HepG2 (cell line): ENCODE data around the gene TRIP6. TPM values are rescaled to one million over a fixed set of nuclear protein-coding genes. Genes with fewer than 3 reads are reported as not detected.

Experiments
- CBX1 ChIP-seq: IDR thresholded peaks from one replicate; pipeline ENCODE4 v1.6.1; 2016; ENCODE audit warnings: antibody characterized with exemption, low read depth
- ELF1 ChIP-seq: sonication (generic); formaldehyde crosslinking; IDR thresholded peaks from 2 replicates; pipeline ENCODE4 v1.4.0; 2020; ENCODE audit warnings: missing genetic modification reagents
- HNRNPK ChIP-seq: fragments of 200-400 bp; formaldehyde crosslinking; IDR thresholded peaks from 2 replicates; pipeline ENCODE4 v1.6.1; 2018; ENCODE audit warnings: low read length, low read depth, moderate library complexity, mild to moderate bottlenecking; ENCODE audit not compliant: poor library complexity, severe bottlenecking
- PLSCR1 ChIP-seq: sonication (generic); formaldehyde crosslinking; IDR thresholded peaks from 2 replicates; pipeline ENCODE4 v1.5.0; 2020; ENCODE audit warnings: missing genetic modification reagents, mild to moderate bottlenecking, borderline replicate concordance
- SMAD3 ChIP-seq: sonication (generic); formaldehyde crosslinking; IDR thresholded peaks from 2 replicates; pipeline ENCODE4 v1.4.0; 2020; ENCODE audit warnings: missing genetic modification reagents
- SNAI1 ChIP-seq: sonication (generic); formaldehyde crosslinking; IDR thresholded peaks from 2 replicates; pipeline ENCODE4 v1.5.0; 2020; ENCODE audit warnings: mild to moderate bottlenecking, missing genetic modification reagents, borderline replicate concordance
- ZBTB46 ChIP-seq: sonication (generic); formaldehyde crosslinking; IDR thresholded peaks from 2 replicates; pipeline ENCODE4 v1.4.0; 2020; ENCODE audit warnings: mild to moderate bottlenecking, missing genetic modification reagents, borderline replicate concordance
- ZNF275 ChIP-seq: sonication (generic); formaldehyde crosslinking; IDR thresholded peaks from 2 replicates; pipeline ENCODE4 v1.8.0; 2022; ENCODE audit warnings: missing genetic modification reagents, mild to moderate bottlenecking, inconsistent platforms, borderline replicate concordance
- ZNF280D ChIP-seq: sonication (generic); formaldehyde crosslinking; IDR thresholded peaks from 2 replicates; pipeline ENCODE4 v1.5.1; 2020; ENCODE audit warnings: mild to moderate bottlenecking, missing genetic modification reagents
- ZNF432 ChIP-seq: sonication (generic); formaldehyde crosslinking; IDR thresholded peaks from 2 replicates; pipeline ENCODE4 v1.5.0; 2020; ENCODE audit warnings: missing genetic modification reagents, mild to moderate bottlenecking, borderline replicate concordance
- ZNF512 ChIP-seq: sonication (generic); formaldehyde crosslinking; IDR thresholded peaks from 2 replicates; pipeline ENCODE4 v1.4.0; 2020; ENCODE audit warnings: mild to moderate bottlenecking, missing genetic modification reagents
- ZNF704 ChIP-seq: sonication (generic); formaldehyde crosslinking; IDR thresholded peaks from 2 replicates; pipeline ENCODE4 v1.8.1; 2023; ENCODE audit warnings: mild to moderate bottlenecking, inconsistent platforms, moderate library complexity, missing genetic modification reagents, borderline replicate concordance
- ZNF737 ChIP-seq: sonication (generic); formaldehyde crosslinking; IDR thresholded peaks from 2 replicates; pipeline ENCODE4 v1.5.0; 2020; ENCODE audit warnings: missing genetic modification reagents, mild to moderate bottlenecking, borderline replicate concordance
- polyA plus RNA-seq, 8 experiments: library from polyadenylated mRNA; depleted of rRNA in 3 of 8; stranded (reverse) in 7 of 8; unstranded in 1 of 8; fragments of >200 nt; fragmentation: Illumina TruSeq in 4 of 8; extraction: Trizol in 4 of 8; gene quantifications; 2 replicates each; pipeline versions ENCODE4 v1.2.1 to v1.2.3, GENCODE V29; 2011 to 2016; ENCODE audit warnings: low read depth in 4 of 8, missing spikeins in 1 of 8, mixed read lengths in 1 of 8; ENCODE audit not compliant: insufficient read depth in 1 of 8
- total RNA-seq, 5 experiments: library from RNA; depleted of rRNA; stranded (reverse); fragments of >200 nt; fragmentation: Illumina TruSeq; extraction: Trizol; gene quantifications; 2 replicates each; pipeline ENCODE4 v1.2.3, GENCODE V29; 2016; ENCODE audit warnings: low read depth in 1 of 5

The TRIP6 gene
- total and polyA plus RNA-seq, 2 of the 13 experiments (the other 11 are each of a cell fraction or from before 2014, with no cell fraction given), result 0.34 to 0.38 TPM

- TF ChIP-seq ZNF280D (CRISPR knock-in tag), result no peak
- TF ChIP-seq ZNF275, result no peak
- no peak for TF ChIP-seq HNRNPK
- TF ChIP-seq CBX1, result no peak
- no peak for TF ChIP-seq ZBTB46 (CRISPR knock-in tag)
- TF ChIP-seq ELF1 (CRISPR knock-in tag), result no peak
- TF ChIP-seq ZNF432, result no peak
- TF ChIP-seq SMAD3, result no peak
- no peak for TF ChIP-seq ZNF512 (CRISPR knock-in tag)
- TF ChIP-seq PLSCR1, result no peak
- TF ChIP-seq SNAI1 (CRISPR knock-in tag), result no peak
- TF ChIP-seq ZNF737 (CRISPR knock-in tag), result no peak
- TF ChIP-seq ZNF704 (CRISPR knock-in tag), result no peak
- TF ChIP-seq, all 625 proteins: peak for 0
Measured at GRCh38 chr7:100878013-100878412, 10.8 kb downstream of the TRIP6 start (continued).
